GM12878 (cell line): ENCODE measurements around the gene CCL7. TPM values are rescaled to one million over a fixed set of nuclear protein-coding genes. Genes with fewer than 3 reads are reported as not detected.

ENCODE experiments used
- ATAC-seq: fragments of 200-7000 bp; cut with Tn5 transposase; 3 replicates; pipeline ENCODE4 v1.9.1; 2020; ENCODE audit warnings: mild to moderate bottlenecking, moderate library complexity
- BruUV-seq: library from RNA; stranded (reverse); fragments of 400-500 nt; replicated peaks from 2 replicates; lab custom pipeline; 2021; lab: Mats Ljungman, UMichigan
- CTCF ChIA-PET: fragments of 300-600 bp; sonication (Branson Sonifier 250); formaldehyde crosslinking; extraction: SDS; loops from one replicate; lab custom pipeline; 2021; ENCODE audit warnings: inconsistent platforms; lab: Yijun Ruan, JAX
- POLR2A ChIA-PET: fragments of 350-600 bp; formaldehyde crosslinking; extraction: SDS; loops from one replicate; lab custom pipeline; 2021; ENCODE audit warnings: inconsistent platforms; lab: Charles Lee
- RAD21 ChIA-PET: fragments of 300-600 bp; sonication (Branson Sonifier 250); formaldehyde crosslinking; loops from one replicate; lab custom pipeline; 2023; ENCODE audit warnings: antibody characterized with exemption; ENCODE audit not compliant: unreplicated experiment; lab: Charles Lee
- SMC1A ChIA-PET: fragments of 300-600 bp; sonication (Branson Sonifier 250); formaldehyde crosslinking; loops from one replicate; lab custom pipeline; 2023; ENCODE audit not compliant: unreplicated experiment, uncharacterized antibody; lab: Charles Lee
- DNase-seq: peaks from one replicate; pipeline ENCODE4 v3.0.0-alpha.2; 2011; ENCODE audit warnings: low read depth, low spot score
- FAIRE-seq: peaks from 3 replicates; lab custom pipeline; 2011; peaks lifted over from hg19 to GRCh38; lab: Jason Lieb, UNC
- H2AFZ ChIP-seq: 2 replicates; pipeline ENCODE4 v1.6.0; 2011; ENCODE audit warnings: low read depth, low read length, control low read depth; ENCODE audit not compliant: control insufficient read depth
- H3K27ac ChIP-seq: 2 replicates; pipeline ENCODE4 v1.5.1; 2011; ENCODE audit warnings: control low read depth; ENCODE audit not compliant: control insufficient read depth, insufficient read depth
- H3K27me3 ChIP-seq, 2 experiments: replicated peaks in 1 of 2; 2 replicates each; pipeline versions ENCODE4 v1.6.0 to v1.6.1; 2011; ENCODE audit warnings: low read length in 1 of 2; ENCODE audit not compliant: control insufficient read depth in 2 of 2, insufficient read depth in 2 of 2
- H3K36me3 ChIP-seq, 2 experiments: 2 replicates each; pipeline ENCODE4 v1.5.1; 2011; ENCODE audit warnings: low read length in 1 of 2; ENCODE audit not compliant: control insufficient read depth in 2 of 2, insufficient read depth in 2 of 2
- H3K4me1 ChIP-seq: 2 replicates; pipeline ENCODE4 v1.6.1; 2011; ENCODE audit warnings: mild to moderate bottlenecking, low read length, moderate library complexity, mixed read lengths; ENCODE audit not compliant: control insufficient read depth, insufficient read depth
- H3K4me2 ChIP-seq: 2 replicates; pipeline ENCODE4 v1.6.0; 2011; ENCODE audit warnings: control low read depth; ENCODE audit not compliant: control insufficient read depth, insufficient read depth
- H3K4me3 ChIP-seq: fragments of 200-600 bp; sonication (generic); 2 replicates; pipeline ENCODE4 v1.5.1; 2016
- H3K79me2 ChIP-seq: 2 replicates; pipeline ENCODE4 v1.6.0; 2011; ENCODE audit warnings: low read length; ENCODE audit not compliant: control insufficient read depth, insufficient read depth
- H3K9ac ChIP-seq: 2 replicates; pipeline ENCODE4 v1.8.0; 2011; ENCODE audit warnings: low read length, control low read depth, mixed read lengths; ENCODE audit not compliant: control insufficient read depth, insufficient read depth
- H3K9me3 ChIP-seq: replicated peaks from 3 replicates; pipeline ENCODE4 v1.5.1; 2011; ENCODE audit warnings: mild to moderate bottlenecking, low read length; ENCODE audit not compliant: control insufficient read depth, insufficient read depth
- H4K20me1 ChIP-seq: 2 replicates; pipeline ENCODE4 v1.6.0; 2011; ENCODE audit not compliant: control insufficient read depth, insufficient read depth
- BCL11A ChIP-seq: IDR thresholded peaks from 2 replicates; pipeline ENCODE4 v1.6.1; 2011; ENCODE audit warnings: low read depth, low read length
- GABPA ChIP-seq: IDR thresholded peaks from 2 replicates; pipeline ENCODE4 v1.6.1; 2014; ENCODE audit warnings: antibody characterized with exemption, low read depth, mild to moderate bottlenecking, inconsistent platforms
- HDGF ChIP-seq: fragments of 450-650 bp; IDR thresholded peaks from 2 replicates; pipeline ENCODE4 v1.6.1; 2016; ENCODE audit warnings: antibody characterized with exemption
- MYB ChIP-seq: fragments of 150-350 bp; IDR thresholded peaks from 2 replicates; pipeline ENCODE4 v1.6.1; 2014; ENCODE audit warnings: mild to moderate bottlenecking, low read depth, low read length, borderline replicate concordance
- SREBF2 ChIP-seq: IDR thresholded peaks from 2 replicates; pipeline ENCODE4 v1.6.1; 2012; ENCODE audit warnings: mild to moderate bottlenecking, low read length
- WGBS: methylation state at CpG from one replicate; pipeline ENCODE4 v1.1.6; 2016; ENCODE audit warnings: low lambda C conversion rate; ENCODE audit not compliant: insufficient replicate concordance, insufficient coverage; ENCODE audit errors: missing lambda C conversion rate; 5-methylcytosine and 5-hydroxymethylcytosine counted together
- in situ Hi-C: fragments of 300-500 bp; cut with MboI; formaldehyde crosslinking; loops from 9 replicates; pipeline ENCODE4 v1.14.3; 2018; ENCODE audit warnings: mixed read lengths
- intact Hi-C: fragments of 100-400 bp; cut with micrococcal nuclease; formaldehyde crosslinking; loops from one replicate; pipeline ENCODE4 v1.14.2; 2022; ENCODE audit not compliant: unreplicated experiment
- polyA plus RNA-seq, 11 experiments: library from polyadenylated mRNA; depleted of rRNA in 4 of 11; unstranded in 6 of 11; stranded (reverse) in 5 of 11; fragments of >200 nt; fragmentation: Nextera tagmentation in 4 of 11; fragmentation: Illumina TruSeq in 1 of 11; extraction: Ambion mirVana in 4 of 11; extraction: Trizol in 1 of 11; gene quantifications; 1 replicate in 1 of 11; 2 replicates in 10 of 11; pipeline versions ENCODE4 v1.2.1 to v1.2.3, GENCODE V29; 2011 to 2016; ENCODE audit warnings: inconsistent platforms in 2 of 11, missing spikeins in 2 of 11, low read depth in 1 of 11
- total RNA-seq, 4 experiments: library from RNA; depleted of rRNA in 3 of 4; stranded (reverse); fragments of >200 nt in 3 of 4; fragmentation: Illumina TruSeq in 1 of 4; extraction: Trizol in 1 of 4; gene quantifications; 2 replicates each; pipeline versions ENCODE4 v1.2.1 to v1.2.3, GENCODE V29; 2013 to 2021
- TF ChIP-seq, protein P1 (sequence below), 3 experiments: IDR thresholded peaks in 2 of 3; conservative IDR thresholded peaks in 1 of 3; 2 replicates each; pipeline ENCODE4 v1.5.1; 2011; ENCODE audit warnings: low read depth in 3 of 3, low read length in 3 of 3, mild to moderate bottlenecking in 3 of 3, control low read depth in 2 of 3, moderate library complexity in 2 of 3, inconsistent platforms in 1 of 3, mixed read lengths in 1 of 3; ENCODE audit not compliant: control insufficient read depth in 2 of 3, insufficient read depth in 1 of 3; ENCODE audit errors: extremely low read depth in 1 of 3
- TF ChIP-seq, protein P2 (sequence below): IDR thresholded peaks from 2 replicates; pipeline ENCODE4 v1.6.1; 2012; ENCODE audit warnings: improper control_type of control experiment, low read depth, low read length; ENCODE audit not compliant: insufficient replicate concordance

Gene CCL7
- total and polyA plus RNA-seq, 10 of the 15 experiments (the other 5 are each of a cell fraction or from before 2014, with no cell fraction given) = not detected

DNA sequence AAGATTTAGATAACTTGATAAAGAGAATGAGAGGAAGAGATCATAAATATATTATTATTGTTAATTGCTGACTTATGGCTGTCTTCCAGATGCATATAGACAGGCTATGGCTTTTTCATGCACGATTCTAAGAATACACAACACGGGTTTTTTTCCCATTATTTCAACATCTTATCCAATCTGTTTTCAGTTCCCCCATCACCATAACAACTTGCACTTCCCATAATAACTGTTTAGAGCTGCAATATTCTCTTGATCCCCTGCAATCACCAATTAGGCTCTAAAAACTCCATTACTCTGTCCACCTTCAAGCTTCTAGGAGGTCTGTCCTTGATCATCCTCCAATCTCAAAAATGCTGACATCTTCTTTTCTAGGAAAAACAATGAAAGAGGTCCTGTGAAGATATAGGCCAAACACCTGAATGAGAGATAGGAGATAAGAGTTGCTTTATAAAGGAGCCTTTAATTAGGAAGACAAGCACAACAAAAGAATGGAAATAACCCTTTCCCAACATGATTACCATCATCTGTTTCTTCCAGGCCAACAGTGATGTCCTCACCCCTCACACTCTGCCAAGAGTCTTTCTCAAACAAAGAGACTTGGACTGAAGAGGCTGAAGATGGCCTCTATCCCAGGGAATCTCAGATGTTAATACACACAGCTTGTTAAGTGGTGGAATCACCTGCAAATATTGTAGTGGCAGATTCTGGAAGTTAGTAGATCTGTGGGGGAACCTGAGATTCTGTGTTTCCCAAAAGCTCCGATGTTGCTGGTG is 47.1 kb upstream of the CCL7 start (continued):
- TF ChIP-seq GABPA (no peak), HDGF (no peak)

DNA sequence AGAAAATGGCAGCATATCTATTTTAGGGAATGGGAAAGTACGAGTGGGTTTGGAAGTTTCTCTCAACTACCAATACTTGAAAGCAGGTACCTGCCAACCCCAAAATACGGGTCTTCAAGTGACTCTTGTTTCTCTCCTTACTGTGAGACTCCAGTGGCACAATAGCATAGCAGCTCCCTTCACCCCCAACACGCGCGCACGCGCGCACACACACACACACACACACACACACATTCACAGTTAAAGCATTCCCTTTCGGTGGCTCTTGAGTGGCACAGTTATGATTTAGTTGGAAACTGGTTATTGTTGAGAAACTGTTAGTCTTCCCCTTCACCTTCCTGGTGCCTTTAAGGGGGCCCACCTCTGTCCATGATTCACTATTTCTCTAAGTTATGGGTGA is 45.0 kb upstream of the CCL7 start:
- POLR2A ChIA-PET = no interaction called here
- 72% methylated on average over 9 of the region's 9 CpGs for WGBS

More for the DNA sequence above, 45.0 kb upstream of the CCL7 start:
- CTCF ChIA-PET = no interaction called here
- ATAC-seq (no peak), DNase-seq (no peak), FAIRE-seq (no peak)
- Histone ChIP-seq H3K36me3 (no peaks in the 10 kb centered on the region), H3K4me2 (no peak overlapping the region), H3K9ac (no peak overlapping the region), H2AFZ (no peak overlapping the region), H3K9me3 (no peaks in the 10 kb centered on the region; the same call in 2 of the 3 replicates), H4K20me1 (no peaks in the 10 kb centered on the region), H3K4me1 (no peaks in the 10 kb centered on the region), H3K27me3 (no peaks in the 10 kb centered on the region; a peak in 2 of 4 replicates), H3K27ac (no peak overlapping the region), H3K79me2 (no peaks in the 10 kb centered on the region), H3K4me3 (no peak overlapping the region)
- intact Hi-C loops (no loop called here), in situ Hi-C loops (no loop called here)
- no TSS peak for BruUV-seq
- SMC1A ChIA-PET = no interaction called here
- RAD21 ChIA-PET = no interaction called here
- TF ChIP-seq, protein P1, sequence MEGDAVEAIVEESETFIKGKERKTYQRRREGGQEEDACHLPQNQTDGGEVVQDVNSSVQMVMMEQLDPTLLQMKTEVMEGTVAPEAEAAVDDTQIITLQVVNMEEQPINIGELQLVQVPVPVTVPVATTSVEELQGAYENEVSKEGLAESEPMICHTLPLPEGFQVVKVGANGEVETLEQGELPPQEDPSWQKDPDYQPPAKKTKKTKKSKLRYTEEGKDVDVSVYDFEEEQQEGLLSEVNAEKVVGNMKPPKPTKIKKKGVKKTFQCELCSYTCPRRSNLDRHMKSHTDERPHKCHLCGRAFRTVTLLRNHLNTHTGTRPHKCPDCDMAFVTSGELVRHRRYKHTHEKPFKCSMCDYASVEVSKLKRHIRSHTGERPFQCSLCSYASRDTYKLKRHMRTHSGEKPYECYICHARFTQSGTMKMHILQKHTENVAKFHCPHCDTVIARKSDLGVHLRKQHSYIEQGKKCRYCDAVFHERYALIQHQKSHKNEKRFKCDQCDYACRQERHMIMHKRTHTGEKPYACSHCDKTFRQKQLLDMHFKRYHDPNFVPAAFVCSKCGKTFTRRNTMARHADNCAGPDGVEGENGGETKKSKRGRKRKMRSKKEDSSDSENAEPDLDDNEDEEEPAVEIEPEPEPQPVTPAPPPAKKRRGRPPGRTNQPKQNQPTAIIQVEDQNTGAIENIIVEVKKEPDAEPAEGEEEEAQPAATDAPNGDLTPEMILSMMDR (IDR thresholded peaks at IDR 0.05 in 2 of 3, conservative IDR thresholded peaks at IDR 0.05 in 1 of 3; ENCODE audit: control insufficient read depth in 2 of 3, extremely low read depth in 1 of 3, insufficient read depth in 1 of 3, low read depth in 3 of 3, low read length in 3 of 3) = no peak
- TF ChIP-seq MYB = no peak
- TF ChIP-seq, protein P2, sequence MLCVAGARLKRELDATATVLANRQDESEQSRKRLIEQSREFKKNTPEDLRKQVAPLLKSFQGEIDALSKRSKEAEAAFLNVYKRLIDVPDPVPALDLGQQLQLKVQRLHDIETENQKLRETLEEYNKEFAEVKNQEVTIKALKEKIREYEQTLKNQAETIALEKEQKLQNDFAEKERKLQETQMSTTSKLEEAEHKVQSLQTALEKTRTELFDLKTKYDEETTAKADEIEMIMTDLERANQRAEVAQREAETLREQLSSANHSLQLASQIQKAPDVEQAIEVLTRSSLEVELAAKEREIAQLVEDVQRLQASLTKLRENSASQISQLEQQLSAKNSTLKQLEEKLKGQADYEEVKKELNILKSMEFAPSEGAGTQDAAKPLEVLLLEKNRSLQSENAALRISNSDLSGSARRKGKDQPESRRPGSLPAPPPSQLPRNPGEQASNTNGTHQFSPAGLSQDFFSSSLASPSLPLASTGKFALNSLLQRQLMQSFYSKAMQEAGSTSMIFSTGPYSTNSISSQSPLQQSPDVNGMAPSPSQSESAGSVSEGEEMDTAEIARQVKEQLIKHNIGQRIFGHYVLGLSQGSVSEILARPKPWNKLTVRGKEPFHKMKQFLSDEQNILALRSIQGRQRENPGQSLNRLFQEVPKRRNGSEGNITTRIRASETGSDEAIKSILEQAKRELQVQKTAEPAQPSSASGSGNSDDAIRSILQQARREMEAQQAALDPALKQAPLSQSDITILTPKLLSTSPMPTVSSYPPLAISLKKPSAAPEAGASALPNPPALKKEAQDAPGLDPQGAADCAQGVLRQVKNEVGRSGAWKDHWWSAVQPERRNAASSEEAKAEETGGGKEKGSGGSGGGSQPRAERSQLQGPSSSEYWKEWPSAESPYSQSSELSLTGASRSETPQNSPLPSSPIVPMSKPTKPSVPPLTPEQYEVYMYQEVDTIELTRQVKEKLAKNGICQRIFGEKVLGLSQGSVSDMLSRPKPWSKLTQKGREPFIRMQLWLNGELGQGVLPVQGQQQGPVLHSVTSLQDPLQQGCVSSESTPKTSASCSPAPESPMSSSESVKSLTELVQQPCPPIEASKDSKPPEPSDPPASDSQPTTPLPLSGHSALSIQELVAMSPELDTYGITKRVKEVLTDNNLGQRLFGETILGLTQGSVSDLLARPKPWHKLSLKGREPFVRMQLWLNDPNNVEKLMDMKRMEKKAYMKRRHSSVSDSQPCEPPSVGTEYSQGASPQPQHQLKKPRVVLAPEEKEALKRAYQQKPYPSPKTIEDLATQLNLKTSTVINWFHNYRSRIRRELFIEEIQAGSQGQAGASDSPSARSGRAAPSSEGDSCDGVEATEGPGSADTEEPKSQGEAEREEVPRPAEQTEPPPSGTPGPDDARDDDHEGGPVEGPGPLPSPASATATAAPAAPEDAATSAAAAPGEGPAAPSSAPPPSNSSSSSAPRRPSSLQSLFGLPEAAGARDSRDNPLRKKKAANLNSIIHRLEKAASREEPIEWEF = no peak
- TF ChIP-seq BCL11A = no peak
- TF ChIP-seq SREBF2 = no peak
